ENCODE data around the gene ANKRD16.
"Not testable (repeated sequence)": the region's sequence is repeated elsewhere in the genome, so short reads cannot be mapped to it uniquely, and the experiment has no call there.

Gene ANKRD16

GRCh38 chr10:5831446-5831782, 58.3 kb downstream of the ANKRD16 start:
- no peak for DNase-seq

DNA sequence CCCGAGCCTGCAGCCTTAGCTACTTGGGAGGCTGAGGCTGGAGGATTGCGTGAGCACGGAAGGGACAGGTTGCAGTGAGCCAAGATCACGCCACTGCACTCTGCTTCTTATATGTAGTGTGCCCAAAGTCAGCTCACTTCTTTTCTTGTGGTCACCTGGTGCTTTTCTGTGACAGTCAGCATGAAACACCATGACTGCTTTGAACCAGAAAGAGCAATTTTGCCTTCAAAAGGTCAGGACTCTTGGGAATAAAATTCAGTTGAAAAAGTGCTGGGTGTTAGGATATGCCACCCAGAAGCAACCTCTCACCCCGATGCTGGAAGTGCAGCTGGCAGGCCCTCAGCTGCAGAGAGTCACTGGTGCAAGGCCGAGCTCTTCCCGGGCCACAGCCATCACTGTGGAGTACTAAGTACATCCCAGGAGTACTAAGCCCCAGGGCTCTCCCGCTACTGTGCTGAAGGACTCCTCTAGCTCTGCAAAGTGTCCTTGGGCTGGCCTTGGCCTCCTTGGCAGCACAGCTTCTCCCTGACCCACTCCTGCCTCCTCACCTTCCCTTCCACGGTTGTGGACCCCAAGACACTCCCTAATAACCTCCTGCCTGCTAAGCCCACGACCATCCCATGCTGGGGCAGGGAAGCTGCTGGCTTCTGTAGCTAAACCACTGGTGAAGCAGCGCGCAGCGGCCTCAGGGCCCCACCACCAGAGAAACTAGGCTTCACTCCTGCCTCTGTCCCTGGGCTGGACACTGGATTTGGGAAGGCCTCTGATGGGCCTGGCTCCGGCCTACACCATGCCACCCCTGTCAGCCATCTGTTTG, 58.9 kb downstream of the ANKRD16 start:
- DNase-seq, result no peak

DNA sequence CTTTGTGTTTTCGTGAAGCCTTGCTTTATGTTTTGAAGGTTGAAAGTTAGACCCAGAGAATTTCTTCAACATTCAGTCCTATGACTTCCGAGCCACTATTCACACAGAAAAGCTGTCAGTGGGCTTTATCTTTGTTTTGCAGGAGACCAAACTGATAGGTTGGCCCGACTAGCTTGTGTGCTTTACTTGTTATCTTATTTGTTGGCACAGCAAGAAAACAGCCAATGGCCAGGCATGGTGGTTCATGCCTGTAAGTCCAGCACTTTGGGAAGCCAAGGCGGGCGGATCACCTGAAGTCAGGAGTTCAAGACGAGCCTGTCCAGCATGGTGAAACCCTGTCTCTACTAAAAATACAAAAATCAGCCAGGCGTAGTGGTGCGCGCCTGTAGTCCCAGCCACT, 60.4 kb downstream of the ANKRD16 start:
- no peak for DNase-seq

DNA sequence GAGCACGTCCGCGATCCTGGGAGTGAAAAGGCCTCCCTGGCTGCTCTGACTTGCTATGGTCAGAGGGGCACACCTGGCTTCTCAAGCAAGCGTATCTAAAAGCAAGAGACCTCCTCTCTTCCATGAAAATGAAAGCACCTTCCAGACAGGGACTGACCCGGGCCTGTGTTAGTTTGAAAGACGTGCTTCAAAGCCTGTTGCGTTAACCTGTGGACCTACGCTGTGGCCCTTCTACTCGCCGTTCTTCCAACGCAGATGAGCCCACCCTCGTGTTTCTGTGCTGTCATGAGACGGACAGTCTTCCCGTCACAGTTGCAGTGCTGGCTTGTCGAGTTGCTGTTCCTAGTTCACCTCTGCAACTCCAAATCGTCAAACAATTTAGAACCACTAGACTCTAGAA, 61.0 kb downstream of the ANKRD16 start:
- no peak for DNase-seq

DNA sequence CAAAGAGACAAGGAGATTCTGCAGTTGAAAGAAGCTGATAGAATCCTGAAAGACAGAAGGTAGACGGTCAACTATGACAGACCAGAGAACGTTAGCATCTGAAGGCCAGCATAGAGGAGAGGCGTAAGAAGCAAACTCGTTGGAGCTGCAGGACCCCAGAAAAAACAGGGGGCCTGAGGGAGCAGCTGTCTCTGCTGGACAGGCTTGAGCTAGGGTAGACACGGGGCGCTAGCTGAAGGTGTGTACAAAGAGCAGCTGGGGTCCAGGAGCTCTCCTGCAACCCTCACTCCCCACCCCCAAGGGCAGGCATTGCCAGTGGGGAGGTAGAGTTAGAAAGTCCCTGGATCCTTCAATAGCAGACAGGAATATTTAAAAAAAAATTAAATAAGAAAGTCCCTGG, 61.9 kb downstream of the ANKRD16 start:
- DNase-seq, result no peak

DNA sequence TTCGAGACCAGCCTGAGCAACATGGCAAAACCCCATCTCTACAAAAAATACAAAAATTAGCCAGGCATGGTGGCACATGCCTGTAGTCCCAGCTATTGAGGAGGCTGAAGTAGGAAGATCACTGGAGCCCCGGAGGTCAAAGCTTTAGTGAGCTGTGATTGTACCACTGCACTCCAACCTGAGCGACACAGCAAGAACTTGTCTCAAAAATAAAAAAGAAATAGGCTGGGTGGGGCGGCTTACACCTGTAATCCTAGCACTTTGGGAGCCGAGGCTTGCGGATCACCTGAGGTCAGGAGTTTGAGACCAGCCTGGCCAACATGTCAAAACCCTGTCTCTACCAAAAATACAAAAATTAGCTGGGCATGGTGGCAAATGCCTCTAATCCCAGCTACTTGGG, 63.2 kb downstream of the ANKRD16 start:
- DNase-seq, result not testable (repeated sequence)

GRCh38 chr10:5818894-5819293, 70.8 kb downstream of the ANKRD16 start:
- DNase-seq, result peak; percentile 48 to 50 (median 49)

DNA sequence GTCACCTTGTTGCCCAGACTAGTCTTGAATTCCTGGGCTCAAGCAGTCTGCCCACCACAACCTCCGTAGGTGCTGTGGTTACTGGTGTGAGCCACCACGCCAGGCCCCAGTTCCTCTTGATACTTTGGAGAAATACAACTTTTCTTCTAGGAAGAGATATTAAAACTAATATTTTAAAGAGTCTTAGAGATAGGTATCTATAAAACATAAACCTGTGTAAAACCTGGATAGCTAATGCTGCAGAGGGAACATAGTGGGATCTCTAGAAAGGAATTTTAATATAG, 71.7 kb downstream of the ANKRD16 start:
- no peak for DNase-seq

DNA sequence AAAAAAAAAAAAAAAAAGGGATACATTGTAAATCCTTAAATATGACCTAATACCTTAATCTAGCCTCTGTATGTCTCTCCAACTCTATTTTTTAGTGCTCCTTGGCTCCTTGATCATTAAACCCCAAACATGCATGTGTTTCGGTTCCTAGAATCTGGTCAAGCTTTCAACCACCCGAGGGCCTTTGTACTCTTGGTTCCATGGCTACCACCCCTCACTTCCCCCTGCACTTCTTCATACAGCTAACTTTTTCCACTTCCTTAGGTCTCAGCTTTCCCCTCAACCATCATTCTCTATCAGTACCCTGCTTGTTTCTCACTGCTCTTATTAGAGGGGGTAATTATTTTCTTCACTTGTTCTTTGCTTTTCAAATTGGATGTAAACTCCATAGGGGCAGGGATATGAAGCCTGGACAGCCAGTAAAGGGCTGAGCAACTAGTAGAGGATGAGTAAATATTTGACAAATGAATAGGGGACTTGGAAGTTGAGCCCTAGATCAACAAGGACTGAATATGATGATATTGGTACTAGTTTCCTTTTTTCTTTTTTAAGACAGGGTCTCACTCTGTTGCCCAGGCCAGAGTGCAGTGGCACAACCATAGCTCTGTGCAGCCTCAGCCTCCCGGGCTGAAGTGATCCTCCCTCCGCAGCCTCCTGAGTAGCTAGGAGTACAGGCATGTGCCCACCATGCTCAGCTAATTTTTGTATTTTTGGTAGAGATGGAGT, 72.2 kb downstream of the ANKRD16 start:
- no peak for DNase-seq

DNA sequence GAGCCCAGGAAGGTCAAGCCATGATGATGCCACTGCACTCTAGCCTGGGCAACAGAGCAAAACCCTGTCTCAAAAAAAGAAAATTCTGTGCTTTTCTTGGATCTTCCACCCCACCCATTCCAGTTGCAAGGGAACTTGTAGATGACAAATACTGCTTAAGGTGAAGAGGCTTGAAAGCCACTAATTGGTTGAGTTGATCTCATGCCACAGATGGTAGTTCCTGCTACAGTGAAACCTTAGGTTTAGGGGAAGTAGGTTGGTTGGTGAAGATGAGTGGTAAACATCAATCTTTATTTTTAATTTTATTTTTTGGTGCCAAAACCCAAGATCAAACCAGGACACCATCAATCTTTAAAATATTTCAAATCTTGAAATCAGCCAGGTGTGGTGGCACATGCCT, 73.5 kb downstream of the ANKRD16 start:
- DNase-seq, result no peak

GRCh38 chr10:5814110-5815107, 75.3 kb downstream of the ANKRD16 start:
- peak in 1 of 3 donors; percentile 32 for DNase-seq

- DNase-seq, result peak; percentile 99
These were observed 76.2 kb downstream of the ANKRD16 start, which contains the start of gene GDI2 for GRCh38 chr10:5813341-5814109. Gene GDI2 (minus strand): TSS chr10:5813434. CDS start chr10:5813258, 176 bp downstream.

GRCh38 chr10:5813091-5813340, 76.7 kb downstream of the ANKRD16 start:
- DNase-seq, result no peak

DNA sequence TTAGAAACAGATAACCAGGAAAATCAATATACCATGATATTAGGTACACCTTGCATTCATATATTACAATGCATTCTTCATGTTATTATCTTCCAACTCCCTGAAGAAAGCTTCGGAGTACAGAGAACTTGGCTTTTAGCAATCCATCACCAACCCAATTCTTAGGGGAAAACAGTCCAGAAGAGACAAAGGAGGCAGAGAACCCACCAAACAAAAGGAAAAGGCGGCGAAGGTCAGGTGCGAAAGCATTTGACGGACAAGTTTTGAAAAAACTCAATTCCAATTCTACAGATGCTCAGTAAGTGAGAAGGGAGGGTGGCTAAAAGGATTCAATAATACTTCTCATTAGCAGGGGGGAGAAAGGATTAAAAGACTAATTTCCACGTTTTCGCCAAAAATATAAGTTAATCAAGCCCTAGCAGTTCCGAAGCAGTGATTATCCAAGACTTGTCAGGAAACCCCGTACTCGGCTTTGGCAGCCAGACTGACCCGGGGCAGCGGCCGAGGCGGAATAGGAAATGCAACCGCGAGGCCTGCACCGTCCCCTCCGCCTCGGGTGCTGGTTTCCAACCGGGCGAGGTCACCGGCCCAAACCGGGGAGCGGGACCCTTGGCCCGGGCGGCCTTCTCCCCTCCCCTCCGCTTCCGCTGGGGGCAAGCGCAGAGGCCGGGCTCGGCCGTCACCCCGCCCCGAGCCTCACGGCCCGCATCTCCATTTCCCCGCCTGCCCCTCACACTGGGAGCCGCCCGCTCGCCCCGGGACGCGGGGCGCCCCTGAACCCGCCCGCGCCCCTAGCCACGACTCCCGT, 77.2 kb downstream of the ANKRD16 start:
- peak; percentile 55 to 73 (median 60) for DNase-seq
